Right lobe of liver (tissue), 6 donors: ENCODE results near the gene EXOSC9. TPM values are rescaled to one million over a fixed set of nuclear protein-coding genes. Genes with fewer than 3 reads are reported as not detected.

ENCODE experiments used
- ATAC-seq, 4 donors: fragments of 200-7000 bp; cut with Tn5 transposase; one replicate each; pipeline ENCODE4 v1.9.1; 2020; ENCODE audit warnings: mild to moderate bottlenecking in 4 of 4, moderate library complexity in 4 of 4
- DNase-seq, 3 donors: peaks; one replicate each; pipeline ENCODE4 v3.0.0-alpha.2; 2020
- H3K27ac ChIP-seq, 3 donors: fragments of 200-600 bp; one replicate each; pipeline ENCODE4 v1.8.0; 2022
- H3K27me3 ChIP-seq, 2 donors: fragments of 200-600 bp; one replicate each; pipeline ENCODE4 v1.8.0; 2022
- H3K36me3 ChIP-seq, 4 donors: fragments of 200-600 bp; sonication (generic) in 1 of 4; one replicate each; pipeline versions ENCODE4 v1.5.1 to v1.8.0; 2017 to 2022; ENCODE audit warnings: control low read depth in 1 of 4
- H3K4me1 ChIP-seq, 4 donors: fragments of 200-600 bp; sonication (generic) in 1 of 4; one replicate each; pipeline versions ENCODE4 v1.5.1 to v1.8.0; 2017 to 2022; ENCODE audit warnings: control low read depth in 1 of 4
- H3K4me3 ChIP-seq, 3 donors: fragments of 200-600 bp; one replicate each; pipeline ENCODE4 v1.8.0; 2022
- H3K9me3 ChIP-seq, 4 donors: fragments of 200-600 bp; sonication (generic) in 1 of 4; one replicate each; pipeline versions ENCODE4 v1.5.1 to v1.8.0; 2017 to 2022; ENCODE audit warnings: control low read depth in 1 of 4
- POLR2A ChIP-seq: fragments of 450-650 bp; IDR thresholded peaks from one replicate; pipeline ENCODE4 v1.6.1; 2017; ENCODE audit warnings: antibody characterized with exemption, mild to moderate bottlenecking
- WGBS: methylation state at CpG from one replicate; pipeline ENCODE4 v1.1.6; 2018; ENCODE audit warnings: low coverage, low lambda C conversion rate; ENCODE audit not compliant: insufficient coverage; ENCODE audit errors: missing lambda C conversion rate; 5-methylcytosine and 5-hydroxymethylcytosine counted together
- intact Hi-C, 2 donors: fragments of 100-400 bp; cut with DNase I; formaldehyde crosslinking; loops; one replicate each; pipeline versions ENCODE4 v1.11.2 to v1.14.1; 2022
- total RNA-seq, 6 experiments: library from RNA; depleted of rRNA in 2 of 6; stranded (reverse); fragments of >200 nt in 2 of 6; fragmentation: NEBNext Ultra II Directional in 3 of 6; extraction: Animal tissue kit (Norgen Biotek cat#: 25700) in 3 of 6; gene quantifications; one replicate each; pipeline versions ENCODE4 v1.1.0 to v1.2.4, GENCODE V29; 2016 to 2023
- TF ChIP-seq, protein P1 (sequence below), 4 donors: fragments of 200-600 bp in 3 of 4; fragments of 450-650 bp in 1 of 4; IDR thresholded peaks; one replicate each; pipeline versions ENCODE4 v1.5.1 to v1.8.0; 2016 to 2022; ENCODE audit warnings: antibody characterized with exemption in 4 of 4, mild to moderate bottlenecking in 2 of 4
- donor health status: DM: no; HTN: yes; CAD: no.
- donor health status: DM: no; HTN: no; CAD: no.
- donor health status: DM: no; HTN: no; CAD: no.
- donor health status: DM: no; HTN: yes; CAD: no.
- donor health status: DM: no; HTN: yes; CAD: no.

The EXOSC9 gene
- total RNA-seq, 6 experiments from 2014 or later = 3.6 to 12.5 (median 6.5) TPM

- H3K27ac ChIP-seq = no peak overlapping the region
- no peaks in the 10 kb centered on the region for H3K9me3 ChIP-seq
- TF ChIP-seq POLR2A = no peak
- TF ChIP-seq, protein P1, sequence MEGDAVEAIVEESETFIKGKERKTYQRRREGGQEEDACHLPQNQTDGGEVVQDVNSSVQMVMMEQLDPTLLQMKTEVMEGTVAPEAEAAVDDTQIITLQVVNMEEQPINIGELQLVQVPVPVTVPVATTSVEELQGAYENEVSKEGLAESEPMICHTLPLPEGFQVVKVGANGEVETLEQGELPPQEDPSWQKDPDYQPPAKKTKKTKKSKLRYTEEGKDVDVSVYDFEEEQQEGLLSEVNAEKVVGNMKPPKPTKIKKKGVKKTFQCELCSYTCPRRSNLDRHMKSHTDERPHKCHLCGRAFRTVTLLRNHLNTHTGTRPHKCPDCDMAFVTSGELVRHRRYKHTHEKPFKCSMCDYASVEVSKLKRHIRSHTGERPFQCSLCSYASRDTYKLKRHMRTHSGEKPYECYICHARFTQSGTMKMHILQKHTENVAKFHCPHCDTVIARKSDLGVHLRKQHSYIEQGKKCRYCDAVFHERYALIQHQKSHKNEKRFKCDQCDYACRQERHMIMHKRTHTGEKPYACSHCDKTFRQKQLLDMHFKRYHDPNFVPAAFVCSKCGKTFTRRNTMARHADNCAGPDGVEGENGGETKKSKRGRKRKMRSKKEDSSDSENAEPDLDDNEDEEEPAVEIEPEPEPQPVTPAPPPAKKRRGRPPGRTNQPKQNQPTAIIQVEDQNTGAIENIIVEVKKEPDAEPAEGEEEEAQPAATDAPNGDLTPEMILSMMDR (IDR thresholded peaks at IDR 0.05) = no peak
- peaks cover 0 to 52% (median 16%) of the 10 kb centered on the region in 4 donors for H3K36me3 ChIP-seq
- intact Hi-C loops = no loop called here
- WGBS = 95% methylated on average over 3 of the region's 3 CpGs
- DNase-seq (no peak), ATAC-seq (no peak)
- no peak overlapping the region for H3K4me3 ChIP-seq
- no peaks in the 10 kb centered on the region for H3K4me1 ChIP-seq
- H3K27me3 ChIP-seq = no peaks in the 10 kb centered on the region
These were observed 15.9 kb downstream of the EXOSC9 start for GRCh38 chr4:121817006-121817405.

- TF ChIP-seq, protein P1 (IDR thresholded peaks at IDR 0.05) = no peak
- TF ChIP-seq POLR2A = no peak
- H3K4me3 ChIP-seq = no peak overlapping the region
- no peak overlapping the region for H3K27ac ChIP-seq
- WGBS = 70% methylated on average over 1 of the region's 1 CpG
- no peaks in the 10 kb centered on the region for H3K27me3 ChIP-seq
- intact Hi-C loops = no loop called here
- H3K9me3 ChIP-seq = no peaks in the 10 kb centered on the region
- peaks cover 0 to 46% (median 15%) of the 10 kb centered on the region in 4 donors for H3K36me3 ChIP-seq
- ATAC-seq (no peak), DNase-seq (no peak)
- H3K4me1 ChIP-seq = no peaks in the 10 kb centered on the region
These were observed 16.6 kb downstream of the EXOSC9 start for GRCh38 chr4:121817701-121818100.

GRCh38 chr4:121818215-121818614 is 17.1 kb downstream of the EXOSC9 start:
- H3K4me3 ChIP-seq = no peak overlapping the region
- DNase-seq (no peak), ATAC-seq (no peak)
- intact Hi-C loops = no loop called here
- H3K4me1 ChIP-seq = no peaks in the 10 kb centered on the region
- peaks cover 0 to 41% (median 15%) of the 10 kb centered on the region in 4 donors for H3K36me3 ChIP-seq
- 18% methylated on average over 1 of the region's 1 CpG for WGBS
- no peaks in the 10 kb centered on the region for H3K27me3 ChIP-seq
- no peaks in the 10 kb centered on the region for H3K9me3 ChIP-seq
- no peak for TF ChIP-seq POLR2A
- TF ChIP-seq, protein P1 (IDR thresholded peaks at IDR 0.05) = no peak
- H3K27ac ChIP-seq = no peak overlapping the region

DNA sequence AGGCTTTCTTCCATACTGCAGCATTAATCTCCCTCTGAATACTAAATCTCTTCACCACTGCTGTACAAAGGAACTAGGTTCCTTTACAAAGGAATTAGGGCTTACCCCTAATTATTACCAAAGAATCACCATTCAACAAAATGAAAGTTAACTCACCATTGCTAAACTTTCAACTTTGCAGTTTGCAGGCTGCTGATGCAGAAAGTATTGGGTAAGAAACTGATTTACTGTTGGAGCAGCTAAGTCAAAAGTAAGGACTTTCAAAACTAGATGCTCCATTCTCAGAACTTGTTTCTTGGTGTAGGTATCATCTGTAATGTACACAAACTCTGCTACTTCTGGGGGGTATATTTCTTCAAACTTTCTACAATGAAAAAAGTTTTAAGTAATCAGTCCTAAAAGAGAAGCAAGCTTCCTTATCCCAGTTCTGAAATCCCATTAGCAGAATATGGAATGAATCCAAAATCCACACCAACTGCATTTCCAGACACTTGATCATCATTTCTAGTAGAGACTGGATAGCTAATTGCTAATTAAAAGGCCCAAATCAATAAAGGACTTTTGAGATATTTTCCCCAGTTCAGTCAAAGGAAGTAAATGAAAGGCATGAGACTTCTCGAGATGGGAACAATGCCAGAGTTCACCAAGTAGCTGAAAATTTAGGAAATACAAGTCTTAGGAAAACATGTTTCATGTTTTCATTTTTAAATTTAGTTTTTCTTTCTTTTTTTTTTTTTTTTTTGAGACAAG is 18.3 kb downstream of the EXOSC9 start:
- no peak overlapping the region for H3K4me3 ChIP-seq
- peaks cover 0 to 29% (median 8%) of the 10 kb centered on the region in 4 donors for H3K36me3 ChIP-seq
- intact Hi-C loops = no loop called here
- ATAC-seq (no peak), DNase-seq (no peak)
- H3K27me3 ChIP-seq = no peaks in the 10 kb centered on the region
- H3K27ac ChIP-seq = no peak overlapping the region
- H3K4me1 ChIP-seq = no peaks in the 10 kb centered on the region
- 93% methylated on average over 1 of the region's 1 CpG for WGBS
- no peaks in the 10 kb centered on the region for H3K9me3 ChIP-seq
- no peak for TF ChIP-seq POLR2A
- TF ChIP-seq, protein P1 (IDR thresholded peaks at IDR 0.05) = no peak
